ENCODE measurements around the gene RPL36A. TPM values are rescaled to one million over a fixed set of nuclear protein-coding genes. Genes with fewer than 3 reads are reported as not detected.

Gene RPL36A
- total and polyA plus RNA-seq, 9 donors, result 1,610 to 2,963 (median 1,694) TPM

DNA sequence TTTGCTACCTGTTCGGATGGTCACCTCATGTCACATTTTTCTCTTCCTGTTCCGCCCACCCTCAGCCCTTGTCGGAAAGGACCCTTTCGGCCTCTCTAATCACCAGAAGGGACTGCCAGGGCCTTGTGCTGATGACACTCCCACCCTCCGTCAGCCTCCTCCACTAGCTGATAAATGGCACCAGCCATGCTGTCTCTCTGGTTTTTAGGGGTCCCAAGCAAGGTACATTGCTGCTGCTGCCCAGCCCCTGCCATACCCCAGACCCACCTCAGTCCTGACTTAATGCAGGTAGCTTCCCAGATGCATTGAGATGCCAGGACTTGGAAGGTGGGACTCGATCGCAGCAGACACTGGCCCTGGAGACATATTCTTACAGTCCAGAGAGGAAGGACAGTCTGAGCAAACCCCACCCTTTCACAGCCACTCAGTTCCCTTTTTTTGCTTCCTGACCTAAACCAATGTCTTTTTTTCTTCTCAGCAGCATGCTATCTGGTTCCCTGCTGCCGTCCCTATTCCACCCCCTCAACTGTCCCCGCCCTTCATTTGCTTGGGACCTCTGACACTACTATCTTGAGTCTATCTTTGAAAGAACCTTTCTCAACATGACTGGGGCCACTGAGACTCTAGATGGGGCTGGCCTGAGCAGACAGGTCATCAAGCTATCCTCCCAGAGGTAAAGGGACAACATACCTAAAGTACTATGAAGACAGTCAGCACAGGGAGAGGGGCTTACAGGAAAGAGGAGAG, 4.8 kb upstream of the RPL36A start, which contains the start of gene BTK:
Gene BTK (minus strand): TSS at position 397 of the 747 bp plus-strand sequence. CDS start 10,907 bp downstream, outside the sequence.
- H3K4me1 ChIP-seq (ENCODE audit: control insufficient read depth, insufficient read depth, low read length), result no peaks in the 10 kb centered on the region
- H3K27me3 ChIP-seq (ENCODE audit: control insufficient read depth, insufficient read depth, low read length), result peaks cover 26% of the 10 kb centered on the region
- WGBS (ENCODE audit: insufficient coverage), result 65% methylated on average over 9 of the region's 9 CpGs
- no peaks in the 10 kb centered on the region for H3K36me3 ChIP-seq (ENCODE audit: control insufficient read depth, insufficient read depth, low read length)
- H3K4me3 ChIP-seq (ENCODE audit: low read length), result no peak within 1 kb of the TSS
- DNase-seq, result peak; percentile 22
- no peak within 1 kb of the TSS for H3K27ac ChIP-seq (ENCODE audit: low read length)
- H3K9me3 ChIP-seq (replicated peaks; ENCODE audit: control insufficient read depth, low read depth, low read length), result no peaks in the 10 kb centered on the region

GRCh38 chrX:101386542-101386885, 4.3 kb upstream of the RPL36A start:
- no peak for DNase-seq
- Histone ChIP-seq H3K4me3 (ENCODE audit: low read length) (no peak overlapping the region), H3K27me3 (ENCODE audit: control insufficient read depth, insufficient read depth, low read length) (peaks cover 29% of the 10 kb centered on the region), H3K27ac (ENCODE audit: low read length) (no peak overlapping the region), H3K9me3 (replicated peaks; ENCODE audit: control insufficient read depth, low read depth, low read length) (no peaks in the 10 kb centered on the region), H3K4me1 (ENCODE audit: control insufficient read depth, insufficient read depth, low read length) (no peaks in the 10 kb centered on the region), H3K36me3 (ENCODE audit: control insufficient read depth, insufficient read depth, low read length) (no peaks in the 10 kb centered on the region)
- 58% methylated on average over 4 of the region's 6 CpGs for WGBS (ENCODE audit: insufficient coverage)

GRCh38 chrX:101388604-101389003, 2.2 kb upstream of the RPL36A start:
- Histone ChIP-seq H3K27me3 (ENCODE audit: control insufficient read depth, insufficient read depth, low read length) (peaks cover 24% of the 10 kb centered on the region), H3K36me3 (ENCODE audit: control insufficient read depth, insufficient read depth, low read length) (peaks cover 5% of the 10 kb centered on the region), H3K9me3 (replicated peaks; ENCODE audit: control insufficient read depth, low read depth, low read length) (no peaks in the 10 kb centered on the region), H3K4me3 (ENCODE audit: low read length) (no peak overlapping the region), H3K27ac (ENCODE audit: low read length) (no peak overlapping the region), H3K4me1 (ENCODE audit: control insufficient read depth, insufficient read depth, low read length) (no peaks in the 10 kb centered on the region)
- DNase-seq, result no peak
- WGBS (ENCODE audit: insufficient coverage), result no CpG with 5 or more reads among the region's 3 CpGs

DNA sequence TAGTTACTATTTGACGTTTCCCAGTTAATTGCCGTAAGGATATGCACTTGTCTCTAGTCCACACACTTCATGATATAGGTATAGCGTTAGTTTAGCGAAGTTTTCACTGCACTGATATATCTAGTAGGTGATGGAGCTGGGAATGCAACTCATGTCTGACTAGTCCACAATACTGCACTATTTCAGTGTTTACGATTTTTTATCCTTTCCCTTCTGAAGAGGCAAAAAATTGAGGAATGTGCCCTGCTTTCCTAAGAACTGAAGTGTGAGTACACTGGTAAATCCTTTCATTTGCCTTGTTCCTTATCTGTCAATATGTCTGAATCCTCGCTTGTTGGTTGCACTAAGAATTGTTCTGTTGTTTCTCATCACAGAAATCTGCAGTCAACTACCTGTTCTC, 1.0 kb downstream of the RPL36A start:
- DNase-seq, result no peak
- peak overlapping the region; percentile 72 for H3K4me3 ChIP-seq (ENCODE audit: low read length)
- peaks cover 5% of the 10 kb centered on the region for H3K36me3 ChIP-seq (ENCODE audit: control insufficient read depth, insufficient read depth, low read length)
- H3K4me1 ChIP-seq (ENCODE audit: control insufficient read depth, insufficient read depth, low read length), result no peaks in the 10 kb centered on the region
- H3K27me3 ChIP-seq (ENCODE audit: control insufficient read depth, insufficient read depth, low read length), result peaks cover 15% of the 10 kb centered on the region
- no peaks in the 10 kb centered on the region for H3K9me3 ChIP-seq (replicated peaks; ENCODE audit: control insufficient read depth, low read depth, low read length)
- H3K27ac ChIP-seq (ENCODE audit: low read length), result no peak overlapping the region
- no CpG with 5 or more reads among the region's 6 CpGs for WGBS (ENCODE audit: insufficient coverage)

DNA sequence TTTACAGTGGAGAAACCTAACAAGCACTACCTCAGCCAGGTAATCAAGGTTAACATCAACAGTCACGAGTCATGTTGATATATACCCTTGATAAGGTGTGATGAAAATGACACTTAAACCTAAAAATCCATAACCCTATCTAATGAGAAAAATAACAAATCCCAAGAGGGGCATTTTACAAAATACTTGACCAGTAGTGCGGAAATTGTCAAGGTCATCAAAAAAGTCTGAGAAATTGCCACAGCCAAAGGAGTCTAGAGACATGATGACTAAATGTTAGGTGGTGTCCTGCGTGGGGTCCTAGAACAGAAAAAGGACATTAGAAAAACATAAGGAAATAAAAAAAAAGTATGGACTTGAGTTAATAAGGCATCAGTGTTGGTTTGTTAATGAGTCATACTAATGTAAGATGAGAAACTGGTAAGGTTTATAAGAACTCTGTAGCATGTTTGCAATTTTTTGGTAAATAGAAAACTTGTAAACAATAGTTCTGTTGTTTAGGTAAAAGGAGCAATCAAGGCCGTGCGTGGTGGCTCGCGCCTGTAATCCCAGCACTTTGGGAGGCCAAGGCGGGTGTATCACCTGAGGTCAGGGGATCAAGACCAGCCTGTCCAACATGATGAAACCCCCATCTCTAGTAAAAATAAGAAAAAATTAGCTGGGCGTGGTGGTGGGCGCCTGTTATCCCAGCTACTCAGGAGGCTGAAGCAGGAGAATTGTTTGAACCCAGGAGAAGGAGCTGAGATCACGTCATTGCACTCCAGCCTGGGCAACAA, 2.9 kb downstream of the RPL36A start:
- no peak overlapping the region for H3K4me3 ChIP-seq (ENCODE audit: low read length)
- H3K9me3 ChIP-seq (replicated peaks; ENCODE audit: control insufficient read depth, low read depth, low read length), result no peaks in the 10 kb centered on the region
- WGBS (ENCODE audit: insufficient coverage), result 95% methylated on average over 2 of the region's 11 CpGs
- H3K36me3 ChIP-seq (ENCODE audit: control insufficient read depth, insufficient read depth, low read length), result peaks cover 7% of the 10 kb centered on the region
- H3K27me3 ChIP-seq (ENCODE audit: control insufficient read depth, insufficient read depth, low read length), result peaks cover 12% of the 10 kb centered on the region
- H3K27ac ChIP-seq (ENCODE audit: low read length), result no peak overlapping the region
- no peak for DNase-seq
- H3K4me1 ChIP-seq (ENCODE audit: control insufficient read depth, insufficient read depth, low read length), result no peaks in the 10 kb centered on the region

DNA sequence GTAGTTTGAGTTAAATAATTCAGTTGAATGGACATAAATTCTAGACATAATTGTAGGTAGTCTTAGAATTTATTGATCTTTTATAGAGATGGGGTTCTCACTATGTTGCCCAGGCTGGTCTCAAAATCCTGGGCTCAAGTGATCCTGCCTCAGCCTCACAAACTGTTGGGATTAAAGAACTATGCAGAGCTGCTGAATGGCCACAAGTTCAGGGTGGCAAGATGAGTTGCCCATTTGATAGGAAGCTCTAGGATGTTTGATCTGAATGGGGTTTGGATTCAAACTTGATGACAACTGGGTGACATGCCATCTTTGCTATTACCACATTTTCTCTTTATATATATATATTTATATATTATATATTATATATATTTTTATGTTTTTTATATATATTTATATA, 3.6 kb downstream of the RPL36A start:
- DNase-seq, result no peak
- Histone ChIP-seq H3K4me3 (ENCODE audit: low read length) (no peak overlapping the region), H3K27me3 (ENCODE audit: control insufficient read depth, insufficient read depth, low read length) (peaks cover 12% of the 10 kb centered on the region), H3K27ac (ENCODE audit: low read length) (no peak overlapping the region), H3K9me3 (replicated peaks; ENCODE audit: control insufficient read depth, low read depth, low read length) (no peaks in the 10 kb centered on the region), H3K36me3 (ENCODE audit: control insufficient read depth, insufficient read depth, low read length) (peaks cover 7% of the 10 kb centered on the region), H3K4me1 (ENCODE audit: control insufficient read depth, insufficient read depth, low read length) (no peaks in the 10 kb centered on the region)

- no peak overlapping the region for H3K27ac ChIP-seq (ENCODE audit: low read length)
- no peak overlapping the region for H3K4me3 ChIP-seq (ENCODE audit: low read length)
- peaks cover 15% of the 10 kb centered on the region for H3K36me3 ChIP-seq (ENCODE audit: control insufficient read depth, insufficient read depth, low read length)
- H3K4me1 ChIP-seq (ENCODE audit: control insufficient read depth, insufficient read depth, low read length), result no peaks in the 10 kb centered on the region
- no peak for DNase-seq
- H3K27me3 ChIP-seq (ENCODE audit: control insufficient read depth, insufficient read depth, low read length), result peaks cover 8% of the 10 kb centered on the region
- WGBS (ENCODE audit: insufficient coverage), result no CpG with 5 or more reads among the region's 1 CpG
- no peaks in the 10 kb centered on the region for H3K9me3 ChIP-seq (replicated peaks; ENCODE audit: control insufficient read depth, low read depth, low read length)
Measured at GRCh38 chrX:101395789-101396188, 5.0 kb downstream of the RPL36A start.

- H3K27ac ChIP-seq (ENCODE audit: low read length), result no peak overlapping the region
- peaks cover 20% of the 10 kb centered on the region for H3K36me3 ChIP-seq (ENCODE audit: control insufficient read depth, insufficient read depth, low read length)
- no peaks in the 10 kb centered on the region for H3K4me1 ChIP-seq (ENCODE audit: control insufficient read depth, insufficient read depth, low read length)
- H3K9me3 ChIP-seq (replicated peaks; ENCODE audit: control insufficient read depth, low read depth, low read length), result no peaks in the 10 kb centered on the region
- H3K4me3 ChIP-seq (ENCODE audit: low read length), result no peak overlapping the region
- no peak for DNase-seq
- 67% methylated on average over 3 of the region's 4 CpGs for WGBS (ENCODE audit: insufficient coverage)
- peaks cover 7% of the 10 kb centered on the region for H3K27me3 ChIP-seq (ENCODE audit: control insufficient read depth, insufficient read depth, low read length)
Measured at GRCh38 chrX:101397779-101398178, 7.0 kb downstream of the RPL36A start.

GRCh38 chrX:101398694-101399093, 7.9 kb downstream of the RPL36A start:
- no peak overlapping the region for H3K4me3 ChIP-seq (ENCODE audit: low read length)
- H3K4me1 ChIP-seq (ENCODE audit: control insufficient read depth, insufficient read depth, low read length), result no peaks in the 10 kb centered on the region
- no peaks in the 10 kb centered on the region for H3K9me3 ChIP-seq (replicated peaks; ENCODE audit: control insufficient read depth, low read depth, low read length)
- H3K27ac ChIP-seq (ENCODE audit: low read length), result no peak overlapping the region
- H3K36me3 ChIP-seq (ENCODE audit: control insufficient read depth, insufficient read depth, low read length), result peaks cover 20% of the 10 kb centered on the region
- H3K27me3 ChIP-seq (ENCODE audit: control insufficient read depth, insufficient read depth, low read length), result peaks cover 7% of the 10 kb centered on the region
- DNase-seq, result no peak
- 100% methylated on average over 1 of the region's 4 CpGs for WGBS (ENCODE audit: insufficient coverage)

DNA sequence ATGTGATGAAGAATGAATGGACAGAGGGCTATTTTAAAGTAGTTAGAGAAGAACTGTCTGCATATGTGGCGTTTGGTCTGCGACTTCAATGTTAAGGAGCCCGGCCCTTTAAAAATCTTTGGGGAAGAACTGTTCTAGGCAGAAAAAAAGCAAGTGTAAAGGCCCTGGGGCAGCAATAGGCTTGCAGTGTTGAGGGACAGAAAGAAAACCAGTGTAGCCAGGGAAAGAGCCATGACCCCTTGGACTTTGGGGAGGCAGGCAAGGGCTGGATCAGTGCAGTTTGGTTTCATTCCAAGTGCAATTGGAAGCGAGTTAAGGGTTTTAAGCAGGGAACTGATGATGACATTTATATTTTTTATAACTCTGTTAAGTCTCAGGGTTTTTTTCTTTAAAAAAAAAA, 9.0 kb downstream of the RPL36A start:
- peaks cover 7% of the 10 kb centered on the region for H3K27me3 ChIP-seq (ENCODE audit: control insufficient read depth, insufficient read depth, low read length)
- 93% methylated on average over 3 of the region's 4 CpGs for WGBS (ENCODE audit: insufficient coverage)
- no peaks in the 10 kb centered on the region for H3K9me3 ChIP-seq (replicated peaks; ENCODE audit: control insufficient read depth, low read depth, low read length)
- DNase-seq, result no peak
- H3K27ac ChIP-seq (ENCODE audit: low read length), result no peak overlapping the region
- H3K4me3 ChIP-seq (ENCODE audit: low read length), result no peak overlapping the region
- no peaks in the 10 kb centered on the region for H3K4me1 ChIP-seq (ENCODE audit: control insufficient read depth, insufficient read depth, low read length)
- peaks cover 20% of the 10 kb centered on the region for H3K36me3 ChIP-seq (ENCODE audit: control insufficient read depth, insufficient read depth, low read length)

All from muscle of leg (tissue), 11 donors.